SK-N-SH treated with all-trans-retinoic acid at 6 μM for 48 hours (cell line): ENCODE measurements around the gene NHEJ1.

Experiments
- ATAC-seq: fragments of 200-7000 bp; cut with Tn5 transposase; 3 replicates; pipeline ENCODE4 v1.9.1; 2020; ENCODE audit warnings: mild to moderate bottlenecking, moderate library complexity
- ARNTL ChIP-seq: fragments of 450-650 bp; formaldehyde crosslinking; IDR thresholded peaks from 2 replicates; pipeline ENCODE4 v1.5.0; 2020; ENCODE audit warnings: low read depth, mild to moderate bottlenecking, moderate library complexity, borderline replicate concordance
- BACH2 ChIP-seq: fragments of 250-450 bp; sonication (Bioruptor Pico); IDR thresholded peaks from 2 replicates; pipeline ENCODE4 v1.9.0; 2021; ENCODE audit warnings: mild to moderate bottlenecking, borderline replicate concordance
- CSDC2 ChIP-seq: fragments of 250-450 bp; sonication (Bioruptor Pico); IDR thresholded peaks from 2 replicates; pipeline ENCODE4 v1.5.0; 2020; ENCODE audit warnings: mild to moderate bottlenecking, moderate library complexity
- CSRNP3 ChIP-seq: fragments of 250-450 bp; sonication (Bioruptor Pico); IDR thresholded peaks from 2 replicates; pipeline ENCODE4 v1.5.1; 2021; ENCODE audit warnings: mild to moderate bottlenecking, moderate library complexity
- ESRRG ChIP-seq: fragments of 250-450 bp; sonication (Bioruptor Pico); IDR thresholded peaks from 2 replicates; pipeline ENCODE4 v1.6.1; 2021; ENCODE audit warnings: mild to moderate bottlenecking
- GLIS3 ChIP-seq: fragments of 250-450 bp; sonication (Bioruptor Pico); IDR thresholded peaks from 2 replicates; pipeline ENCODE4 v1.5.0; 2020; ENCODE audit warnings: mild to moderate bottlenecking, moderate library complexity
- OSR1 ChIP-seq: fragments of 250-450 bp; sonication (Bioruptor Pico); IDR thresholded peaks from 2 replicates; pipeline ENCODE4 v1.8.0; 2022; ENCODE audit warnings: moderate library complexity, mild to moderate bottlenecking, inconsistent platforms
- PATZ1 ChIP-seq: fragments of 250-450 bp; sonication (Bioruptor Pico); IDR thresholded peaks from 2 replicates; pipeline ENCODE4 v1.8.0; 2020; ENCODE audit warnings: mild to moderate bottlenecking, moderate library complexity, borderline replicate concordance
- POU6F1 ChIP-seq: fragments of 250-450 bp; sonication (Bioruptor Pico); IDR thresholded peaks from 2 replicates; pipeline ENCODE4 v1.8.0; 2021; ENCODE audit warnings: low read depth, mild to moderate bottlenecking, moderate library complexity, borderline replicate concordance
- PPARA ChIP-seq: fragments of 250-450 bp; sonication (Bioruptor Pico); IDR thresholded peaks from 2 replicates; pipeline ENCODE4 v1.5.0; 2020; ENCODE audit warnings: mild to moderate bottlenecking, borderline replicate concordance
- RARB ChIP-seq: fragments of 250-450 bp; sonication (Bioruptor Pico); IDR thresholded peaks from 2 replicates; pipeline ENCODE4 v1.8.0; 2021; ENCODE audit warnings: mild to moderate bottlenecking, moderate library complexity
- SNAI2 ChIP-seq: fragments of 250-450 bp; sonication (Bioruptor Pico); IDR thresholded peaks from 2 replicates; pipeline ENCODE4 v1.5.0; 2020; ENCODE audit warnings: mild to moderate bottlenecking, moderate library complexity
- TCF4 ChIP-seq: fragments of 250-450 bp; sonication (Bioruptor Pico); IDR thresholded peaks from 2 replicates; pipeline ENCODE4 v1.8.0; 2021; ENCODE audit warnings: mild to moderate bottlenecking, moderate library complexity, borderline replicate concordance
- TOX ChIP-seq: fragments of 250-450 bp; sonication (Bioruptor Pico); IDR thresholded peaks from 2 replicates; pipeline ENCODE4 v1.8.0; 2021; ENCODE audit warnings: mild to moderate bottlenecking, moderate library complexity, borderline replicate concordance
- TSHZ2 ChIP-seq: fragments of 250-450 bp; sonication (Bioruptor Pico); IDR thresholded peaks from 2 replicates; pipeline ENCODE4 v1.5.0; 2020; ENCODE audit warnings: mild to moderate bottlenecking, moderate library complexity
- ZC3H10 ChIP-seq: fragments of 250-450 bp; sonication (Bioruptor Pico); IDR thresholded peaks from 2 replicates; pipeline ENCODE4 v1.5.1; 2021; ENCODE audit warnings: mild to moderate bottlenecking, moderate library complexity
- ZFP3 ChIP-seq: fragments of 250-450 bp; sonication (Bioruptor Pico); IDR thresholded peaks from 2 replicates; pipeline ENCODE4 v1.5.0; 2020; ENCODE audit warnings: mild to moderate bottlenecking, moderate library complexity
- ZFP30 ChIP-seq: fragments of 450-650 bp; formaldehyde crosslinking; IDR thresholded peaks from 2 replicates; pipeline ENCODE4 v1.5.0; 2022; ENCODE audit warnings: mild to moderate bottlenecking, moderate library complexity
- ZNF565 ChIP-seq: fragments of 450-650 bp; formaldehyde crosslinking; conservative IDR thresholded peaks from 2 replicates; pipeline ENCODE4 v1.5.0; 2020; ENCODE audit warnings: low read depth, mild to moderate bottlenecking, moderate library complexity
- ZNF70 ChIP-seq: fragments of 450-650 bp; formaldehyde crosslinking; IDR thresholded peaks from 2 replicates; pipeline ENCODE4 v1.5.0; 2020; ENCODE audit warnings: mild to moderate bottlenecking, moderate library complexity
- ZNF8 ChIP-seq: fragments of 450-650 bp; formaldehyde crosslinking; IDR thresholded peaks from 2 replicates; pipeline ENCODE4 v1.5.0; 2020; ENCODE audit warnings: mild to moderate bottlenecking, moderate library complexity

NHEJ1 gene

GRCh38 chr2:219028996-219029828, 131.4 kb downstream of the NHEJ1 start:
- ATAC-seq, result peak; percentile 31
- TF ChIP-seq ZC3H10 (CRISPR knock-in tag) (no peak), TCF4 (CRISPR knock-in tag) (no peak), ZNF565 (CRISPR knock-in tag) (no peak), TOX (no peak)
- TF ChIP-seq, all 23 proteins: peak for 0

- ATAC-seq, result no peak
- no peak for TF ChIP-seq TSHZ2 (CRISPR knock-in tag)
- no peak for TF ChIP-seq PPARA (CRISPR knock-in tag)
- no peak for TF ChIP-seq TCF4 (CRISPR knock-in tag)
- no peak for TF ChIP-seq RARB (CRISPR knock-in tag)
- TF ChIP-seq SNAI2, result no peak
- TF ChIP-seq POU6F1 (CRISPR knock-in tag), result no peak
- no peak for TF ChIP-seq CSRNP3 (CRISPR knock-in tag)
- no peak for TF ChIP-seq ZNF70 (CRISPR knock-in tag)
- no peak for TF ChIP-seq PATZ1
- TF ChIP-seq ZFP30 (CRISPR knock-in tag), result no peak
- TF ChIP-seq GLIS3, result no peak
- no peak for TF ChIP-seq ZNF8 (CRISPR knock-in tag)
These were observed 132.5 kb downstream of the NHEJ1 start for GRCh38 chr2:219028141-219028540.

GRCh38 chr2:219027511-219028055, 133.0 kb downstream of the NHEJ1 start:
- no peak for TF ChIP-seq ZFP3 (CRISPR knock-in tag)
- no peak for TF ChIP-seq RARB (CRISPR knock-in tag)
- no peak for TF ChIP-seq ESRRG (CRISPR knock-in tag)
- no peak for TF ChIP-seq TOX
- no peak for TF ChIP-seq OSR1
- TF ChIP-seq CSDC2 (CRISPR knock-in tag), result no peak
- no peak for TF ChIP-seq ZC3H10 (CRISPR knock-in tag)
- no peak for ATAC-seq

- ATAC-seq, result no peak
- TF ChIP-seq ARNTL (CRISPR knock-in tag) (no peak), PATZ1 (no peak), SNAI2 (no peak), TSHZ2 (CRISPR knock-in tag) (no peak), ZNF565 (CRISPR knock-in tag) (no peak), BACH2 (CRISPR knock-in tag) (no peak), POU6F1 (CRISPR knock-in tag) (no peak), PPARA (CRISPR knock-in tag) (no peak)
These were observed 133.7 kb downstream of the NHEJ1 start for GRCh38 chr2:219026946-219027345.
